SK-N-SH treated with all-trans-retinoic acid at 6 μM for 48 hours (cell line): ENCODE measurements around the gene TRABD2B.

Experiments used
- ATAC-seq: fragments of 200-7000 bp; cut with Tn5 transposase; 3 replicates; pipeline ENCODE4 v1.9.1; 2020; ENCODE audit warnings: mild to moderate bottlenecking, moderate library complexity
- ARNTL ChIP-seq: fragments of 450-650 bp; formaldehyde crosslinking; IDR thresholded peaks from 2 replicates; pipeline ENCODE4 v1.5.0; 2020; ENCODE audit warnings: low read depth, mild to moderate bottlenecking, moderate library complexity, borderline replicate concordance
- CREB5 ChIP-seq: fragments of 250-450 bp; sonication (Bioruptor Pico); IDR thresholded peaks from 2 replicates; pipeline ENCODE4 v1.5.1; 2020; ENCODE audit warnings: low read depth, mild to moderate bottlenecking, moderate library complexity
- CSDC2 ChIP-seq: fragments of 250-450 bp; sonication (Bioruptor Pico); IDR thresholded peaks from 2 replicates; pipeline ENCODE4 v1.5.0; 2020; ENCODE audit warnings: mild to moderate bottlenecking, moderate library complexity
- CSRNP3 ChIP-seq: fragments of 250-450 bp; sonication (Bioruptor Pico); IDR thresholded peaks from 2 replicates; pipeline ENCODE4 v1.5.1; 2021; ENCODE audit warnings: mild to moderate bottlenecking, moderate library complexity
- ESRRG ChIP-seq: fragments of 250-450 bp; sonication (Bioruptor Pico); IDR thresholded peaks from 2 replicates; pipeline ENCODE4 v1.6.1; 2021; ENCODE audit warnings: mild to moderate bottlenecking
- GLIS3 ChIP-seq: fragments of 250-450 bp; sonication (Bioruptor Pico); IDR thresholded peaks from 2 replicates; pipeline ENCODE4 v1.5.0; 2020; ENCODE audit warnings: mild to moderate bottlenecking, moderate library complexity
- ISL1 ChIP-seq: fragments of 250-450 bp; sonication (Bioruptor Pico); IDR thresholded peaks from 2 replicates; pipeline ENCODE4 v2.1.2; 2022; ENCODE audit warnings: mild to moderate bottlenecking, moderate library complexity
- OSR1 ChIP-seq: fragments of 250-450 bp; sonication (Bioruptor Pico); IDR thresholded peaks from 2 replicates; pipeline ENCODE4 v1.8.0; 2022; ENCODE audit warnings: moderate library complexity, mild to moderate bottlenecking, inconsistent platforms
- PATZ1 ChIP-seq: fragments of 250-450 bp; sonication (Bioruptor Pico); IDR thresholded peaks from 2 replicates; pipeline ENCODE4 v1.8.0; 2020; ENCODE audit warnings: mild to moderate bottlenecking, moderate library complexity, borderline replicate concordance
- POU6F1 ChIP-seq: fragments of 250-450 bp; sonication (Bioruptor Pico); IDR thresholded peaks from 2 replicates; pipeline ENCODE4 v1.8.0; 2021; ENCODE audit warnings: low read depth, mild to moderate bottlenecking, moderate library complexity, borderline replicate concordance
- PPARA ChIP-seq: fragments of 250-450 bp; sonication (Bioruptor Pico); IDR thresholded peaks from 2 replicates; pipeline ENCODE4 v1.5.0; 2020; ENCODE audit warnings: mild to moderate bottlenecking, borderline replicate concordance
- RARB ChIP-seq: fragments of 250-450 bp; sonication (Bioruptor Pico); IDR thresholded peaks from 2 replicates; pipeline ENCODE4 v1.8.0; 2021; ENCODE audit warnings: mild to moderate bottlenecking, moderate library complexity
- SNAI2 ChIP-seq: fragments of 250-450 bp; sonication (Bioruptor Pico); IDR thresholded peaks from 2 replicates; pipeline ENCODE4 v1.5.0; 2020; ENCODE audit warnings: mild to moderate bottlenecking, moderate library complexity
- TCF4 ChIP-seq: fragments of 250-450 bp; sonication (Bioruptor Pico); IDR thresholded peaks from 2 replicates; pipeline ENCODE4 v1.8.0; 2021; ENCODE audit warnings: mild to moderate bottlenecking, moderate library complexity, borderline replicate concordance
- TOX ChIP-seq: fragments of 250-450 bp; sonication (Bioruptor Pico); IDR thresholded peaks from 2 replicates; pipeline ENCODE4 v1.8.0; 2021; ENCODE audit warnings: mild to moderate bottlenecking, moderate library complexity, borderline replicate concordance
- TSHZ2 ChIP-seq: fragments of 250-450 bp; sonication (Bioruptor Pico); IDR thresholded peaks from 2 replicates; pipeline ENCODE4 v1.5.0; 2020; ENCODE audit warnings: mild to moderate bottlenecking, moderate library complexity
- ZFP3 ChIP-seq: fragments of 250-450 bp; sonication (Bioruptor Pico); IDR thresholded peaks from 2 replicates; pipeline ENCODE4 v1.5.0; 2020; ENCODE audit warnings: mild to moderate bottlenecking, moderate library complexity
- ZFP30 ChIP-seq: fragments of 450-650 bp; formaldehyde crosslinking; IDR thresholded peaks from 2 replicates; pipeline ENCODE4 v1.5.0; 2022; ENCODE audit warnings: mild to moderate bottlenecking, moderate library complexity
- ZNF565 ChIP-seq: fragments of 450-650 bp; formaldehyde crosslinking; conservative IDR thresholded peaks from 2 replicates; pipeline ENCODE4 v1.5.0; 2020; ENCODE audit warnings: low read depth, mild to moderate bottlenecking, moderate library complexity
- ZNF70 ChIP-seq: fragments of 450-650 bp; formaldehyde crosslinking; IDR thresholded peaks from 2 replicates; pipeline ENCODE4 v1.5.0; 2020; ENCODE audit warnings: mild to moderate bottlenecking, moderate library complexity
- ZNF8 ChIP-seq: fragments of 450-650 bp; formaldehyde crosslinking; IDR thresholded peaks from 2 replicates; pipeline ENCODE4 v1.5.0; 2020; ENCODE audit warnings: mild to moderate bottlenecking, moderate library complexity

Gene TRABD2B

GRCh38 chr1:48001696-48002095 lies 4.5 kb upstream of the TRABD2B start (continued):
- no peak for TF ChIP-seq GLIS3
- no peak for TF ChIP-seq SNAI2
- TF ChIP-seq POU6F1: no peak
- TF ChIP-seq TSHZ2 (CRISPR knock-in tag): no peak

GRCh38 chr1:48000883-48001282 lies 3.7 kb upstream of the TRABD2B start:
- ATAC-seq: no peak
- TF ChIP-seq ZFP3: no peak
- no peak for TF ChIP-seq SNAI2
- TF ChIP-seq ZNF70 (CRISPR knock-in tag): no peak
- no peak for TF ChIP-seq ARNTL (CRISPR knock-in tag)
- no peak for TF ChIP-seq POU6F1
- no peak for TF ChIP-seq ESRRG (CRISPR knock-in tag)
- no peak for TF ChIP-seq ZFP30 (CRISPR knock-in tag)
- no peak for TF ChIP-seq PPARA (CRISPR knock-in tag)
- no peak for TF ChIP-seq TOX (CRISPR knock-in tag)
- no peak for TF ChIP-seq CSDC2
- no peak for TF ChIP-seq RARB (CRISPR knock-in tag)

- no peak for TF ChIP-seq ZFP3
- TF ChIP-seq CSRNP3 (CRISPR knock-in tag): no peak
- TF ChIP-seq SNAI2: no peak
- no peak for TF ChIP-seq ZNF70 (CRISPR knock-in tag)
- no peak for TF ChIP-seq OSR1 (CRISPR knock-in tag)
- TF ChIP-seq CREB5 (CRISPR knock-in tag): no peak
- TF ChIP-seq TOX (CRISPR knock-in tag): no peak
- no peak for TF ChIP-seq ISL1 (CRISPR knock-in tag)
- no peak for TF ChIP-seq PPARA (CRISPR knock-in tag)
- TF ChIP-seq ZNF8 (CRISPR knock-in tag): no peak
- no peak for TF ChIP-seq GLIS3
- TF ChIP-seq PATZ1 (CRISPR knock-in tag): no peak
- no peak for TF ChIP-seq TCF4 (CRISPR knock-in tag)
- TF ChIP-seq CSDC2: no peak
- no peak for TF ChIP-seq ZFP30 (CRISPR knock-in tag)
- no peak for TF ChIP-seq TSHZ2 (CRISPR knock-in tag)
- no peak for TF ChIP-seq RARB (CRISPR knock-in tag)
- TF ChIP-seq POU6F1: no peak
- no peak for TF ChIP-seq ZNF565 (CRISPR knock-in tag)
These were observed 1.9 kb upstream of the TRABD2B start for GRCh38 chr1:47999097-47999496.

More at GRCh38 chr1:47999097-47999496, 1.9 kb upstream of the TRABD2B start:
- no peak for ATAC-seq
